Measurements from ENCODE around the gene ZNF213. TPM values are rescaled to one million over a fixed set of nuclear protein-coding genes. Genes with fewer than 3 reads are reported as not detected.

ZNF213 gene
- polyA plus RNA-seq, 1 donor (not counting 4 experiments of a cell fraction or from before 2014, with no cell fraction given): 0.51 TPM

GRCh38 chr16:3140603-3141427, 6.0 kb downstream of the ZNF213 start:
- dilution Hi-C loops (cut with MboI; ENCODE audit: extremely low pct_ligation_motif_present, low sequenced_read_pairs): no loop called here
- no peak for TF ChIP-seq EZH2 (IDR thresholded peaks at IDR 0.05; ENCODE audit: low read length)
- TF ChIP-seq, protein P1, sequence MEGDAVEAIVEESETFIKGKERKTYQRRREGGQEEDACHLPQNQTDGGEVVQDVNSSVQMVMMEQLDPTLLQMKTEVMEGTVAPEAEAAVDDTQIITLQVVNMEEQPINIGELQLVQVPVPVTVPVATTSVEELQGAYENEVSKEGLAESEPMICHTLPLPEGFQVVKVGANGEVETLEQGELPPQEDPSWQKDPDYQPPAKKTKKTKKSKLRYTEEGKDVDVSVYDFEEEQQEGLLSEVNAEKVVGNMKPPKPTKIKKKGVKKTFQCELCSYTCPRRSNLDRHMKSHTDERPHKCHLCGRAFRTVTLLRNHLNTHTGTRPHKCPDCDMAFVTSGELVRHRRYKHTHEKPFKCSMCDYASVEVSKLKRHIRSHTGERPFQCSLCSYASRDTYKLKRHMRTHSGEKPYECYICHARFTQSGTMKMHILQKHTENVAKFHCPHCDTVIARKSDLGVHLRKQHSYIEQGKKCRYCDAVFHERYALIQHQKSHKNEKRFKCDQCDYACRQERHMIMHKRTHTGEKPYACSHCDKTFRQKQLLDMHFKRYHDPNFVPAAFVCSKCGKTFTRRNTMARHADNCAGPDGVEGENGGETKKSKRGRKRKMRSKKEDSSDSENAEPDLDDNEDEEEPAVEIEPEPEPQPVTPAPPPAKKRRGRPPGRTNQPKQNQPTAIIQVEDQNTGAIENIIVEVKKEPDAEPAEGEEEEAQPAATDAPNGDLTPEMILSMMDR (optimal IDR thresholded peaks at IDR 0.05 in 1 of 3, IDR thresholded peaks at IDR 0.05 in 1 of 3, conservative IDR thresholded peaks at IDR 0.05 in 1 of 3; ENCODE audit: extremely low read depth in 1 of 3, insufficient read depth in 2 of 3, low read length in 3 of 3): no peak
- peaks cover 4% of the 10 kb centered on the region for H3K79me2 ChIP-seq (ENCODE audit: control insufficient read depth, insufficient read depth, low read length)
- no peak overlapping the region for H3K9ac ChIP-seq (ENCODE audit: control insufficient read depth, extremely low read depth, insufficient read depth, low read length)
- no peaks in the 10 kb centered on the region for H3K27me3 ChIP-seq (ENCODE audit: control insufficient read depth, extremely low read depth, insufficient read depth, low read length)
- FAIRE-seq (no peak), DNase-seq (ENCODE audit: low read depth, low spot score) (no peak)
- H3K27ac ChIP-seq (ENCODE audit: control insufficient read depth, insufficient read depth, low read length): no peak overlapping the region
- no peaks in the 10 kb centered on the region for H3K9me1 ChIP-seq (ENCODE audit: control insufficient read depth, extremely low read depth, insufficient read depth, low read length)
- H2AFZ ChIP-seq (ENCODE audit: control insufficient read depth, low read length): no peak overlapping the region
- H3K4me3 ChIP-seq (ENCODE audit: control insufficient read depth in 2 of 3, extremely low read depth in 1 of 3, insufficient read depth in 2 of 3, low read depth in 1 of 3, low read length in 3 of 3): no peak overlapping the region
- no peak overlapping the region for H3K4me2 ChIP-seq (ENCODE audit: control insufficient read depth, extremely low read depth, insufficient read depth, low read depth, low read length)
- peaks cover 3% of the 10 kb centered on the region for H3K4me1 ChIP-seq (ENCODE audit: control insufficient read depth, extremely low read depth, insufficient read depth, low read length)
- no peaks in the 10 kb centered on the region for H3K9me3 ChIP-seq (ENCODE audit: control insufficient read depth, low read depth, low read length)
- H3K36me3 ChIP-seq (ENCODE audit: control insufficient read depth in 2 of 2, extremely low read depth in 1 of 2, insufficient read depth in 2 of 2, low read length in 2 of 2): peaks cover 0 to 9% of the 10 kb centered on the region in 2 experiments
- H4K20me1 ChIP-seq (ENCODE audit: control insufficient read depth, extremely low read depth, insufficient read depth, low read length): no peaks in the 10 kb centered on the region

DNA sequence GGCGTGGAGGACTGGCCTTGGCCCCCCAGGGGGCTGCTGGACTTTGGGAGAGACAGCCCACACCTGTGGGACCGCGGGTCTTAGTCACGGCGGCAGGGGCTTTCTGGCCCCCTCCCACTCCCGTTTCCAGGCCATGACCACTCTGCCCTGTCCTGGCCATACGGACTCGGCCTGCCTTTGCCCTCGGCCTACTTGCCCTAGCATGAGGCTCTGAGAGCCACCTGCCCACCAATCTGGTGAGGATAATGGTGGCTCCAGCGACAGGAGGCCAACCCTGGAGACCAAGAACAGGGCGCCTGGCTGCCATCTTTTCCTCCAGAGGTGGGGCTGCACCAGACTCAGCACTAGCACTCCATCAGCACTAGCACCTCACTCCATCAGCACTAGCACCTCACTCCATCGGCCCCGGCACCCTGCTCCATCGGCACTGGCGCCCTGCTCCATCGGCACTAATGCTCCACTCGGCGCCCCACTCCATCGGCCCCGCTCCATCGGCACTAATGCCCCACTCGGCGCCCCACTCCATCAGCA, 7.0 kb downstream of the ZNF213 start:
- no peak overlapping the region for H3K4me2 ChIP-seq (ENCODE audit: control insufficient read depth, extremely low read depth, insufficient read depth, low read depth, low read length)
- H2AFZ ChIP-seq (ENCODE audit: control insufficient read depth, low read length): no peak overlapping the region
- no peak for TF ChIP-seq EZH2 (IDR thresholded peaks at IDR 0.05; ENCODE audit: low read length)
- TF ChIP-seq, protein P1 (optimal IDR thresholded peaks at IDR 0.05 in 1 of 3, IDR thresholded peaks at IDR 0.05 in 1 of 3, conservative IDR thresholded peaks at IDR 0.05 in 1 of 3; ENCODE audit: extremely low read depth in 1 of 3, insufficient read depth in 2 of 3, low read length in 3 of 3): no peak
- H3K9me3 ChIP-seq (ENCODE audit: control insufficient read depth, low read depth, low read length): no peaks in the 10 kb centered on the region
- H3K4me3 ChIP-seq (ENCODE audit: control insufficient read depth in 2 of 3, extremely low read depth in 1 of 3, insufficient read depth in 2 of 3, low read depth in 1 of 3, low read length in 3 of 3): no peak overlapping the region
- DNase-seq (ENCODE audit: low read depth, low spot score) (no peak), FAIRE-seq (no peak)
- no peaks in the 10 kb centered on the region for H3K4me1 ChIP-seq (ENCODE audit: control insufficient read depth, extremely low read depth, insufficient read depth, low read length)
- dilution Hi-C loops (cut with MboI; ENCODE audit: extremely low pct_ligation_motif_present, low sequenced_read_pairs): no loop called here
- H3K27ac ChIP-seq (ENCODE audit: control insufficient read depth, insufficient read depth, low read length): no peak overlapping the region
- peaks cover 0 to 9% of the 10 kb centered on the region in 2 experiments for H3K36me3 ChIP-seq (ENCODE audit: control insufficient read depth in 2 of 2, extremely low read depth in 1 of 2, insufficient read depth in 2 of 2, low read length in 2 of 2)
- H3K9me1 ChIP-seq (ENCODE audit: control insufficient read depth, extremely low read depth, insufficient read depth, low read length): no peaks in the 10 kb centered on the region
- H3K9ac ChIP-seq (ENCODE audit: control insufficient read depth, extremely low read depth, insufficient read depth, low read length): no peak overlapping the region
- no peaks in the 10 kb centered on the region for H3K27me3 ChIP-seq (ENCODE audit: control insufficient read depth, extremely low read depth, insufficient read depth, low read length)
- H3K79me2 ChIP-seq (ENCODE audit: control insufficient read depth, insufficient read depth, low read length): no peaks in the 10 kb centered on the region
- no peaks in the 10 kb centered on the region for H4K20me1 ChIP-seq (ENCODE audit: control insufficient read depth, extremely low read depth, insufficient read depth, low read length)

Measured in keratinocyte (primary cell).